RWPE1 (cell line): Measurements from ENCODE around the gene PRMT1.

Experiments
- CTCF ChIA-PET: fragments of 350-600 bp; sonication (Branson Sonifier 250); formaldehyde crosslinking; extraction: SDS; loops from one replicate; lab custom pipeline; 2021; lab: Yijun Ruan, JAX
- POLR2A ChIA-PET: fragments of 400-600 bp; formaldehyde crosslinking; extraction: SDS; loops from one replicate; lab custom pipeline; 2020; ENCODE audit warnings: antibody characterized with exemption; ENCODE audit not compliant: low non-redundant PET; lab: Yijun Ruan, JAX
- DNase-seq: peaks from one replicate; pipeline ENCODE4 v3.0.0; 2012; ENCODE audit warnings: low spot score
- H3K27ac ChIP-seq: fragments of 450-650 bp; 2 replicates; pipeline ENCODE4 v1.5.1; 2017
- CTCF ChIP-seq: fragments of 450-650 bp; conservative IDR thresholded peaks from 2 replicates; pipeline ENCODE4 v1.5.1; 2017; ENCODE audit warnings: low read depth, mild to moderate bottlenecking

Gene PRMT1

GRCh38 chr19:49699364-49699763, 22.3 kb downstream of the PRMT1 start:
- no peak overlapping the region for H3K27ac ChIP-seq
- no peak for TF ChIP-seq CTCF
- POLR2A ChIA-PET, result no interaction called here
- CTCF ChIA-PET, result interaction anchor here (0.6 kb wide), 1 partner anchor 120 kb away, joined by 3 read pairs; no protein-coding TSS in a partner anchor
- DNase-seq, result no peak

- CTCF ChIA-PET, result no interaction called here
- DNase-seq, result no peak
- POLR2A ChIA-PET, result no interaction called here
- TF ChIP-seq CTCF, result no peak
- H3K27ac ChIP-seq, result no peak overlapping the region
These were observed 23.5 kb downstream of the PRMT1 start for GRCh38 chr19:49700563-49700962.

- CTCF ChIA-PET, result no interaction called here
- no peak overlapping the region for H3K27ac ChIP-seq
- POLR2A ChIA-PET, result no interaction called here
- TF ChIP-seq CTCF, result no peak
- DNase-seq, result no peak
These were observed 24.3 kb downstream of the PRMT1 start for GRCh38 chr19:49701271-49701786.

- ChIA-PET CTCF (interaction anchor here (0.7 kb wide), 1 partner anchor 24 kb away, joined by 3 read pairs; no protein-coding TSS in a partner anchor), POLR2A (no interaction called here)
- DNase-seq, result no peak
- H3K27ac ChIP-seq, result no peak overlapping the region
- no peak for TF ChIP-seq CTCF
These were observed 28.0 kb downstream of the PRMT1 start for GRCh38 chr19:49704888-49705642.

GRCh38 chr19:49705919-49706318, 28.8 kb downstream of the PRMT1 start:
- DNase-seq, result no peak
- TF ChIP-seq CTCF, result no peak
- ChIA-PET POLR2A (no interaction called here), CTCF (no interaction called here)
- no peak overlapping the region for H3K27ac ChIP-seq

- no peak for DNase-seq
- CTCF ChIA-PET, result no interaction called here
- TF ChIP-seq CTCF, result no peak
- H3K27ac ChIP-seq, result no peak overlapping the region
- POLR2A ChIA-PET, result no interaction called here
These were observed 33.4 kb downstream of the PRMT1 start for GRCh38 chr19:49710372-49710951.
